Stimulated activated naive CD4-positive, alpha-beta T cell treated with Interleukin-2 at 50 U/mL for 16 hours (primary cell): ENCODE data around the gene FAM131A.
A peak's percentile ranks its signal among the peaks of the same experiment; 100 is the strongest.
"Not testable (repeated sequence)": the region's sequence is repeated elsewhere in the genome, so short reads cannot be mapped to it uniquely, and the experiment has no call there.

Experiments
- DNase-seq: peaks from one replicate; lab custom pipeline; 2025; lab: John Stamatoyannopoulos, UW

FAM131A gene

DNA sequence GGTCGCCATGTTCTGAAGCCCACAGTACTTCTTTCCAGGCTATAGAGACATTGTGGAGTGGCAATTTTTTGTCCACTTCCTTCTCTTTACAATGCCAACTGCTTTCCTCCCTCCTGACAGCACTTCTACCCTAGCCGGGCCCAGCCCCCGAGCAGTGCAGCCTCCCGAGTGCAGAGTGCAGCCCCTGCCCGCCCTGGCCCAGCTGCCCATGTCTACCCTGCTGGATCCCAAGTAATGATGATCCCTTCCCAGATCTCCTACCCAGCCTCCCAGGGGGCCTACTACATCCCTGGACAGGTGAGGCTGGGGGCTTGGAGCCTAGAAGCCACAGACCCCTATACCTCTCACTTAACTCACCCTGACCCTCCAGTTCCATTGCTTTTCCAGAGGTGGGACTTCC lies 20.2 kb upstream of the FAM131A start:
- no peak for DNase-seq

- DNase-seq = peak; percentile 43
Measured at GRCh38 chr3:184320104-184320445, 17.3 kb upstream of the FAM131A start.

DNA sequence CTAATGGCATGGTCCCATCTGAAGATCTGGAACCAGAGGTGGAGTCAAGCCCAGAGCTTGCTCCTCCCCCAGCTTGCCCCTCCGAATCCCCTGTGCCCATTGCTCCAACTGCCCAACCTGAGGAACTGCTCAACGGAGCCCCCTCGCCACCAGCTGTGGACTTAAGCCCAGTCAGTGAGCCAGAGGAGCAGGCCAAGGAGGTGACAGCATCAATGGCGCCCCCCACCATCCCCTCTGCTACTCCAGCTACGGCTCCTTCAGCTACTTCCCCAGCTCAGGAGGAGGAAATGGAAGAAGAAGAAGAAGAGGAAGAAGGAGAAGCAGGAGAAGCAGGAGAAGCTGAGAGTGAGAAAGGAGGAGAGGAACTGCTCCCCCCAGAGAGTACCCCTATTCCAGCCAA lies 15.7 kb upstream of the FAM131A start:
- DNase-seq = no peak

- no peak for DNase-seq
Measured at GRCh38 chr3:184322731-184323487, 14.5 kb upstream of the FAM131A start.

- no peak for DNase-seq
Measured at GRCh38 chr3:184323696-184324095, 13.7 kb upstream of the FAM131A start.

DNA sequence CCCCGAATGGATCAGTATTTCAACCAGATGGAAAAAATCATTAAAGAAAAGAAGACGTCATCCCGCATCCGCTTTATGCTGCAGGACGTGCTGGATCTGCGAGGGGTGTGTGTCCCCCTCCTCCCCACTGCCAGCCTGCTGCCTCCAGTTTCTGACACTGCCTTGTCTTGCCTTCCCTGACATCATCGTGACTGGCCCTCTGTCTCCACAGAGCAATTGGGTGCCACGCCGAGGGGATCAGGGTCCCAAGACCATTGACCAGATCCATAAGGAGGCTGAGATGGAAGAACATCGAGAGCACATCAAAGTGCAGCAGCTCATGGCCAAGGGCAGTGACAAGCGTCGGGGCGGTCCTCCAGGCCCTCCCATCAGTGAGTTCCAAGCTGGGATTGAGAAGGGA lies 12.1 kb upstream of the FAM131A start:
- DNase-seq = no peak

DNA sequence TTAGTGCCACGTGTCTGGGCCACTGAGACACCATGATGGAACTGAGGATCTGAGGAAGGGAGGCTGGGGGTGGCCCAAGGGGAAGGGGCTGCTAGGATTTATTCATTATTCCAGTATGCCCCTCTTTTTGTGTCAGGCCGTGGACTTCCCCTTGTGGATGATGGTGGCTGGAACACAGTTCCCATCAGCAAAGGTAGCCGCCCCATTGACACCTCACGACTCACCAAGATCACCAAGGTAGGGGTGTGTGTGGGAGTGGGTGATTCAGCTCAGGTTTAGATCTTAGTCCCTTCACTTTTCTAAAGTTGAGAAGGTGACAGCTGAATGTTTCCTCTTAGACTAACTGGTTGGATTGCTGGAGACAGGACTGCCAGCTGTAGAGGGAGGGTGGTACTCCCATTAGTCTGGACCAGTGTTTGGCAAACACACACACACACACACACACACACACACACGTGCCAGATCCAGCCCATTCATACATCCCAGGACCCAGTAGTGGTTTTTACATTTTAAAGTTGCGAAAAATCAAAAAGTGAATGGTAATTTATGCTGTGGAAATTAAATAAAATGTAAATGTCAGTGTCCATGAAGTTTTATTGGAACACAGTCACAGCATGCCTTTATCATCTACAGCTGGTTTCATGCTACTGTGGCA lies 11.6 kb upstream of the FAM131A start:
- peak; percentile 55 for DNase-seq

GRCh38 chr3:184327171-184327570 lies 10.2 kb upstream of the FAM131A start:
- no peak for DNase-seq

DNA sequence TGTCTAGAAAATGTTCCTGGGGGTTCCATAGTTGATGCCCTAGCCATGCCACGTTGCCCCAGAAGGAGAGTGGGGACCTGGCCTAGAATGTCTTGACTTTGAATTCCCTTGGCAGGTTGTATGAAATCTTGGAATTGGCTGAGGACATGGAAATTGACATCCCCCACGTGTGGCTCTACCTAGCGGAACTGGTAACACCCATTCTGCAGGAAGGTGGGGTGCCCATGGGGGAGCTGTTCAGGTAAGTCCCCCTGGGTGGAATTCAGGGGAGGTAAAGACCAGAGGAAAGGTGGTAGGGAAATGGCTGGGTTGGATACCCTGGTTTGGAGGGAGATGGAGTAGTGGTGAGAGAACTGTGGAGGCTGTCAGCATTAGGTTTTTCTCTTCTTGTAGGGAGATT lies 8.9 kb upstream of the FAM131A start:
- DNase-seq = no peak

- DNase-seq = no peak
Measured at GRCh38 chr3:184332370-184333090, 4.9 kb upstream of the FAM131A start.

- no peak for DNase-seq
Measured at GRCh38 chr3:184333190-184333589, 4.2 kb upstream of the FAM131A start.

GRCh38 chr3:184333700-184334099 lies 3.7 kb upstream of the FAM131A start:
- DNase-seq = no peak

DNA sequence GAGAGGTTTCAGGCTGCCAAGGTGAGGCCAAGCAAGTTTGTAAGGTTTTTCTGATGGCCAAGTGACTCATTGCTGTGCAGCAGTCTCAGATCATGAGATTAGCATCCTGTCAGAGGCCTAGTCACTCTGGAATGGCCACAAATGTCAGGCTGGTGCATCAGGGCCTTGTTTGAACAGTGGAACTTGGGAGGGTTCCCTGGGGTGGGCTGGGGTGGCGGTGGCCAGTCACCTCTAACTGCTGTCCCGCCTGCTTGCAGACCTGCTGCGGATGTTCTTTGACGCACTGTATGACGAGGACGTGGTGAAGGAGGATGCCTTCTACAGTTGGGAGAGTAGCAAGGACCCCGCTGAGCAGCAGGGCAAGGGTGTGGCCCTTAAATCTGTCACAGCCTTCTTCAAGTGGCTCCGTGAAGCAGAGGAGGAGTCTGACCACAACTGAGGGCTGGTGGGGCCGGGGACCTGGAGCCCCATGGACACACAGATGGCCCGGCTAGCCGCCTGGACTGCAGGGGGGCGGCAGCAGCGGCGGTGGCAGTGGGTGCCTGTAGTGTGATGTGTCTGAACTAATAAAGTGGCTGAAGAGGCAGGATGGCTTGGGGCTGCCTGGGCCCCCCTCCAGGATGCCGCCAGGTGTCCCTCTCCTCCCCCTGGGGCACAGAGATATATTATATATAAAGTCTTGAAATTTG lies 2.8 kb upstream of the FAM131A start:
- peak; percentile 26 for DNase-seq

DNA sequence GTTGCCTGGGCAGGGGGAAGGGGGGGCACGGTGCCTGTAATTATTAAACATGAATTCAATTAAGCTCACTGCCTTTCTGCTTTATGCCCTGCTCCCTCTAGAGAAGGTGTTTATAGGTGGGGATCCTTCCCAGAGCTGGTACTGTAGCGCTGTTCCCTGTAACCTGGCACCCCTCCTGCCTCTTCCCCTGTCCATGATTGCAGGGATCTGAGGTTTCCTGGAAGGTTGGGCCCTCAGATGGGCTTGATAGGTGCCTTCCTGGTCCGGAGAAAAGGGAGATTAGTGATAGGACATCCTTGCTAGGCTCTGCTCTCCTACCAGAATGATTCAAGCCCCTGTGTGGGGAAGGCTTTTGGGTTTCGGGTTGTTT lies 2.1 kb upstream of the FAM131A start:
- no peak for DNase-seq

GRCh38 chr3:184335661-184336546 lies 1.5 kb upstream of the FAM131A start:
- DNase-seq = peak; percentile 75

GRCh38 chr3:184336547-184337398 lies 627 bp upstream of the FAM131A start:
- DNase-seq = no peak

GRCh38 chr3:184337981-184338380 lies 581 bp downstream of the FAM131A start:
- no peak for DNase-seq

GRCh38 chr3:184338511-184338945 lies 1.1 kb downstream of the FAM131A start:
- DNase-seq = no peak

DNA sequence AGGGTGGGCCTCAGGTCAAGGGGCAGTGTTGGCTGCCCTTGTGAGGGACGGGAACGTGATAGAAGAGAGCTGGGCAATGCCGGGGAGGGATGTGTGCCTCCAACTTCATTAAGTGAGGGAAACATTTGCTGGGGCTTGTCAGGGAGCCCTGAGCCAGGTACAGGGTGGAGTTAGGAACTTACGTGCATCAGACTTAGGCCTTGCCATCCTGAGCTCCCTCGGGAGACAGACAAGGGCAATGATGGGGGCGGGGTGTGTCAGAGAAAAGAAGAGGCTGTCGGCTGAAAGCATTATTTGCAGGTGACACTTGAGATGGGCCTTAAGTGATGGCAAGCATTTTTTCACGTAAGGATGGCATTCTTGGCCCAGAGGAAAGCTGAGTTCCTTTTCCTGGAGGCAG lies 1.6 kb downstream of the FAM131A start:
- DNase-seq = no peak

DNA sequence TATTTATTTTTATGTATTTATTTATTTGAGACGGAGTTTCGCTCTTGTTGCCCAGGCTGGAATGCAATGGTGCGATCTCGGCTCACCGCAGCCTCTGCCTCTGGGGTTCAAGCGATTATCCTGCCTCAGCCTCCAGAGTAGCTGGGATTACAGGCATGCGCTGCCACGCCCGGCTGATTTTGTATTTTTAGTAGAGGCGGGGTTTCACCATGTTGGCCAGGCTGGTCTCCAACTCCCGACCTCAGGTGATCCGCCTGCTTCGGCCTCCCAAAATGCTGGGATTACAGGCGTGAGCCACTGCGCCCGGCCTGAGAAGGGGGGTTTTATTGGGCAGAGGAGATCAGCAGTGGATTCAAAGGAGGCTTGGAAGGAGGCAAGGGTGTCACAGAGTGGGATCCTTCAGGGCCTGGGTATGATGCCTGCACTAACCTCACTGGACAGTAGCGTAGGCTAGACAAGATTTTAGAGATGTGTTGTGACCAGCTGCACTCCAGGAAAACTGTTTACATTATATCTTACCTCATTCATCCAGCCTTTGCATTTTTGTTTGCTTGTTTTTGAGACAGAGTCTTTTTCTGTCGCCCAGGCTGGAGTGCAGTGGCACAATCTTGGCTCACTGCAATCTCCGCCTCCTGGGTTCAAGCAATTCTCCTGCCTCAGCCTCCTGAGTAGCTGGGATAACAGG lies 2.2 kb downstream of the FAM131A start:
- DNase-seq = not testable (repeated sequence)
